T-helper 17 cell (primary cell): ENCODE results near the gene EFNA1. TPM values are rescaled to one million over a fixed set of nuclear protein-coding genes. Genes with fewer than 3 reads are reported as not detected.
"Not testable (repeated sequence)": the region's sequence is repeated elsewhere in the genome, so short reads cannot be mapped to it uniquely, and the experiment has no call there.

Experiments used
- ATAC-seq: fragments of 150-1000 bp; cut with Tn5 transposase; 2 replicates; pipeline ENCODE4 v1.10.0; 2021; ENCODE audit warnings: mild to moderate bottlenecking, moderate library complexity
- DNase-seq, 3 donors: peaks; one replicate each; pipeline versions ENCODE4 v3.0.0 to v3.0.0-alpha.2; 2020 to 2021
- H3K9me3 ChIP-seq: one replicate; pipeline ENCODE4 v1.7.0; 2013; ENCODE audit warnings: low read length, mild to moderate bottlenecking; ENCODE audit not compliant: control insufficient read depth, poor library complexity, severe bottlenecking
- H3K27ac Mint-ChIP-seq: one replicate; pipeline ENCODE4 v1.8.0; 2022; ENCODE audit warnings: mild to moderate bottlenecking, moderate library complexity, mixed read lengths
- H3K27me3 Mint-ChIP-seq: one replicate; pipeline ENCODE4 v1.8.0; 2022; ENCODE audit warnings: mixed read lengths
- H3K36me3 Mint-ChIP-seq: one replicate; pipeline ENCODE4 v1.8.0; 2022; ENCODE audit warnings: low read depth, mixed read lengths
- H3K4me1 Mint-ChIP-seq: one replicate; pipeline ENCODE4 v1.8.0; 2022; ENCODE audit warnings: mild to moderate bottlenecking, mixed read lengths
- H3K4me3 Mint-ChIP-seq: one replicate; pipeline ENCODE4 v1.8.0; 2022; ENCODE audit warnings: mild to moderate bottlenecking, moderate library complexity, mixed read lengths
- total RNA-seq, 4 donors: library from RNA in 2 of 4; stranded (reverse) in 2 of 4; gene quantifications; one replicate each; pipeline ENCODE4 v1.2.3 and lab custom pipeline; 2022 to 2026

EFNA1 gene
- total RNA-seq, 2 donors from 2014 or later: 1.0 TPM; not detected in 1

- H3K9me3 ChIP-seq: no peaks in the 10 kb centered on the region
- Mint-ChIP-seq H3K27me3 (peaks cover 17% of the 10 kb centered on the region), H3K4me1 (peaks cover 4% of the 10 kb centered on the region), H3K36me3 (peaks cover 3% of the 10 kb centered on the region), H3K27ac (no peak overlapping the region), H3K4me3 (no peak overlapping the region)
- ATAC-seq (no peak), DNase-seq (no peak)
Observed at GRCh38 chr1:155104605-155105534, 22.8 kb upstream of the EFNA1 start.

GRCh38 chr1:155105604-155106011, 22.1 kb upstream of the EFNA1 start:
- H3K27ac Mint-ChIP-seq: no peak overlapping the region
- H3K4me1 Mint-ChIP-seq: peaks cover 4% of the 10 kb centered on the region
- DNase-seq: no peak
- no peak for ATAC-seq
- H3K36me3 Mint-ChIP-seq: peaks cover 3% of the 10 kb centered on the region
- no peak overlapping the region for H3K4me3 Mint-ChIP-seq
- H3K27me3 Mint-ChIP-seq: peaks cover 22% of the 10 kb centered on the region
- no peaks in the 10 kb centered on the region for H3K9me3 ChIP-seq

DNA sequence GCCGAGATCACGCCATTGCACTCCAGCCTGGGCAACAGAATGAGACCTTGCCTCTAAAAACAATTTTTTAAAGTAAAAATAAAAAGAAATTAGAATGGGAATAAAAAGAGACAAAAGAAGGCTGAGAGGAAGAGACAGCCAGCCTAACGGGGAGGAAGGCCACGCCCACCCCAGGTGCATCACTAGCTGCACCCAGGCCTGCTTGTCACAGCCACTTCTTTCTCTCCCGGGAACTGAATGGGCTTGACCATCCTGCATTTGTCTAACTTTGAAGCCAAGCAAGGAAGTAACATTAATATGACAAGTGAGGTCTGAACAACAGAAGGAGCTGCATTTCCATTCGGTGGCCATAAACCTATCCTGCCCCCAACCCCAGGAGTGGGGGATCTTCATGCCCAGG, 20.8 kb upstream of the EFNA1 start:
- Mint-ChIP-seq H3K27ac (no peak overlapping the region), H3K4me1 (peaks cover 4% of the 10 kb centered on the region), H3K36me3 (peaks cover 3% of the 10 kb centered on the region), H3K4me3 (no peak overlapping the region), H3K27me3 (peaks cover 17% of the 10 kb centered on the region)
- no peak for ATAC-seq
- DNase-seq: no peak
- H3K9me3 ChIP-seq: no peaks in the 10 kb centered on the region

- no peak overlapping the region for H3K4me3 Mint-ChIP-seq
- DNase-seq: no peak
- H3K9me3 ChIP-seq: no peaks in the 10 kb centered on the region
- H3K36me3 Mint-ChIP-seq: peaks cover 3% of the 10 kb centered on the region
- no peak for ATAC-seq
- H3K4me1 Mint-ChIP-seq: peaks cover 4% of the 10 kb centered on the region
- peaks cover 17% of the 10 kb centered on the region for H3K27me3 Mint-ChIP-seq
- no peak overlapping the region for H3K27ac Mint-ChIP-seq
Observed at GRCh38 chr1:155107309-155108264, 20.1 kb upstream of the EFNA1 start.

DNA sequence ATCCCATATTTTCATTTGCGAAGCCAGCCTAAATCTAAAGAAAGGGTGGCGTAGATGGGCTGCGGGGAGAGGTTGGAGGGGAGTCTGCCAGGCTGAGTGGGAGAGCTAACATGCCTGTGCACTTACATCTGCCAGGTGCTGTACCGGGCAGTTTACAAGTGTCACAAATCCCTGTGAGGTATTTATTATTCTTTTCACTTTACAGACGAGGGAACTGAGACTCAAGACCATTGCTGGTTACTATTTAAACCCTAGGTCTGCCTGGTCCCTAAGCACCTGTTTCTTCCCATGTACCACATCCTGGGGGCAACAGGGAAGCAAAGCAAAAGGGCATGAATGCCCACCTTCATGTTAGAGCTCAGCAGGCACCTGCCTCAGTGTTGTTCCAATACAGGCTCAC, 19.4 kb upstream of the EFNA1 start:
- no peak for ATAC-seq
- H3K27ac Mint-ChIP-seq: no peak overlapping the region
- H3K4me3 Mint-ChIP-seq: no peak overlapping the region

GRCh38 chr1:155110381-155110780, 17.3 kb upstream of the EFNA1 start:
- H3K4me1 Mint-ChIP-seq: peaks cover 6% of the 10 kb centered on the region
- peaks cover 3% of the 10 kb centered on the region for H3K36me3 Mint-ChIP-seq
- H3K27me3 Mint-ChIP-seq: peaks cover 15% of the 10 kb centered on the region
- no peak overlapping the region for H3K27ac Mint-ChIP-seq
- ATAC-seq (no peak), DNase-seq (no peak)
- no peaks in the 10 kb centered on the region for H3K9me3 ChIP-seq
- H3K4me3 Mint-ChIP-seq: no peak overlapping the region

More for the DNA sequence above, 19.4 kb upstream of the EFNA1 start:
- Mint-ChIP-seq H3K4me1 (peaks cover 4% of the 10 kb centered on the region), H3K36me3 (peaks cover 3% of the 10 kb centered on the region), H3K27me3 (peaks cover 17% of the 10 kb centered on the region)
- no peaks in the 10 kb centered on the region for H3K9me3 ChIP-seq
- no peak for DNase-seq

DNA sequence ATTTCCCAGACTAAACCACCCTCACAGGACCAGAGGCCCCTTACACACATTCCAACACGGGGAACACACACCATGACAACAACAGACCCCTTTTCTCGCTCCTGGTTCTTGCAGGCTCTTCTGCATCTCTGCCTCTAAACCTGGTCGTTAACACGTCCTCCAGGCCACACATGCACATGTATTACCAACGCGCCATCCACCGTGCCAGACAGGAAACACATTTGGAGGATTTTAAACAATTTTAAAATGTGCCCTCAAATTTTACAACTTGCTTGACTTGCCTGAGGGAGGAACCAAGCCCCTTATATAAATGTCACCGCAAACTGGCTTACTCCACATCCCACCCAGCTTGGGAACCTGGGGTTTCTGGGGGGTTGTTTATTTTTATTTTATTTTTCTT, 16.9 kb upstream of the EFNA1 start:
- Mint-ChIP-seq H3K27me3 (peaks cover 11% of the 10 kb centered on the region), H3K27ac (no peak overlapping the region), H3K4me3 (no peak overlapping the region), H3K36me3 (no peaks in the 10 kb centered on the region), H3K4me1 (peaks cover 6% of the 10 kb centered on the region)
- DNase-seq (no peak), ATAC-seq (no peak)
- no peaks in the 10 kb centered on the region for H3K9me3 ChIP-seq

DNA sequence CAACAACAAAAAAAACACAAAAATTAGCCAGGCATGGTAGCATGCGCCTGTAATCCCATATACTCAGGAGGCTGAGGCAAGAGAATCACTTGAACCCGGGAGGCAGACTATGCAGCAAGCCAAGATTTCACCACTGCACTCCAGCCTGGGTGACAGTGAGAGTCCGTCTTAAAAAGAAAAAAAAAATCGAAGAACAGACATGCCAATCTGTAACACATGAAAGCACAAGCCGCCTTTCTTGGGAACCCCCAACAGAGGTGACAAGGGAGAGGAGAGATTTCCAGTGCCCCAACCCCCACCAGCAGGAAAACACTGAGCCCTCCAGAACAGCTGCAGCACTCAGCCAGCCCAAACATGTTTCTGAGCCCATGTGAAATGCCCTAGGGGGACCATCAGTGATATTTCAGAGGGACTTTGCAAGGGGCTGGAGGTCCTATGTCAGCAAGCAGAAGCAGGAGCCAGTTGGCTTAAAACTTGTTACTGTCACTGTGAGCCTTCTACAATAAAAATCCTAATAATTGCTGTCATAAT, 14.2 kb upstream of the EFNA1 start:
- H3K4me3 Mint-ChIP-seq: no peak overlapping the region
- no peaks in the 10 kb centered on the region for H3K9me3 ChIP-seq
- ATAC-seq: no peak
- H3K27me3 Mint-ChIP-seq: peaks cover 18% of the 10 kb centered on the region
- no peak overlapping the region for H3K27ac Mint-ChIP-seq
- no peak for DNase-seq
- H3K4me1 Mint-ChIP-seq: peaks cover 6% of the 10 kb centered on the region
- no peaks in the 10 kb centered on the region for H3K36me3 Mint-ChIP-seq

GRCh38 chr1:155116113-155116764, 11.4 kb upstream of the EFNA1 start:
- no peaks in the 10 kb centered on the region for H3K9me3 ChIP-seq
- ATAC-seq (no peak), DNase-seq (no peak)
- no peaks in the 10 kb centered on the region for H3K36me3 Mint-ChIP-seq
- H3K27ac Mint-ChIP-seq: no peak overlapping the region
- peaks cover 2% of the 10 kb centered on the region for H3K4me1 Mint-ChIP-seq
- H3K27me3 Mint-ChIP-seq: peaks cover 22% of the 10 kb centered on the region
- no peak overlapping the region for H3K4me3 Mint-ChIP-seq

DNA sequence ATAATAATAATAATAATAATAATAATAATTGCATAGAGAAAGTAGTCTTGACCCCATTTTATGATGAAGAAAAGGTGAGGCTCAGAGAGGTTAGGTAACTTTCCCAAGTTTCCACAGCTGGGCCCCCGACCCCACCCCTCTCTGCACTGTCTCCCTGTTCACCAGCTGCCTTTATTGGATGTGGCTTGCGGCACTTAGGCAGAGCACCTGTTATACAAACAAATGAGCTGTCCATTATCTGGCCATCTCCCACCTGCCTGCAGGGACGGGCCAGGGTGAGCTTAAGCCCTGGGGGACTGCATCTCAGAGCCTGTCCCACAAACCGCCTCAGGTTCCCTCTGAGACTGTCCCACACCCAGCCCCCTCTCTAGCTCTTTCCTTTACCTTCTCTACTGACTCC, 10.1 kb upstream of the EFNA1 start:
- H3K27me3 Mint-ChIP-seq: peaks cover 23% of the 10 kb centered on the region
- H3K36me3 Mint-ChIP-seq: no peaks in the 10 kb centered on the region
- no peak for DNase-seq
- H3K9me3 ChIP-seq: no peaks in the 10 kb centered on the region
- H3K4me3 Mint-ChIP-seq: no peak overlapping the region
- H3K4me1 Mint-ChIP-seq: peaks cover 2% of the 10 kb centered on the region
- H3K27ac Mint-ChIP-seq: no peak overlapping the region
- ATAC-seq: no peak

DNA sequence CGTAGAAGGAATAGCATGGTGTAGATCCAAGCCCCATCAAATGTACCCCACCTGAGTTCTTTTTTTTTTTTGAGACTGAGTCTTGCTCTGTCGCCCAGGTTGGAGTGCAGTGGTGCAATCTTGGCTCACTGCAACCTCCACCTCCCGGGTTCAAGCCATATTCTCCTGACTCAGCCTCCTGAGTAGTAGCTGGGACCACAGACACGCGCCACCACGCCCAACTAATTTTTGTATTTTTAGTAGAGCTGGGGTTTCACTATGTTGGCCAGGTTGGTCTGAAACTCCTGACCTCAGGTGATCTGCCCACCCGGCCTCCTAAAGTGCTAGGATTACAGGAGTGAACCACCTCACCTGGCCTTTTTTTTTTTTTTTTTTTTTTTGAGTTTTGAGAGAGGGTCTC, 9.6 kb upstream of the EFNA1 start:
- not testable (repeated sequence) for H3K4me1 Mint-ChIP-seq, DNase-seq, H3K4me3 Mint-ChIP-seq, H3K27ac Mint-ChIP-seq, ATAC-seq, H3K9me3 ChIP-seq, H3K36me3 Mint-ChIP-seq
- H3K27me3 Mint-ChIP-seq: peaks cover 23% of the 10 kb centered on the region

- DNase-seq (no peak), ATAC-seq (no peak)
- no peaks in the 10 kb centered on the region for H3K9me3 ChIP-seq
- Mint-ChIP-seq H3K4me3 (no peak overlapping the region), H3K4me1 (no peaks in the 10 kb centered on the region), H3K27ac (no peak overlapping the region), H3K36me3 (no peaks in the 10 kb centered on the region), H3K27me3 (peaks cover 19% of the 10 kb centered on the region)
Observed at GRCh38 chr1:155120253-155120652, 7.4 kb upstream of the EFNA1 start.

- DNase-seq (no peak), ATAC-seq (no peak)
- peaks cover 15% of the 10 kb centered on the region for H3K27me3 Mint-ChIP-seq
- H3K9me3 ChIP-seq: no peaks in the 10 kb centered on the region
- H3K36me3 Mint-ChIP-seq: no peaks in the 10 kb centered on the region
- H3K27ac Mint-ChIP-seq: no peak overlapping the region
- no peaks in the 10 kb centered on the region for H3K4me1 Mint-ChIP-seq
- H3K4me3 Mint-ChIP-seq: no peak overlapping the region
Observed at GRCh38 chr1:155121249-155121648, 6.4 kb upstream of the EFNA1 start.
